ENCODE results near the gene CSRP2.

CSRP2 gene

DNA sequence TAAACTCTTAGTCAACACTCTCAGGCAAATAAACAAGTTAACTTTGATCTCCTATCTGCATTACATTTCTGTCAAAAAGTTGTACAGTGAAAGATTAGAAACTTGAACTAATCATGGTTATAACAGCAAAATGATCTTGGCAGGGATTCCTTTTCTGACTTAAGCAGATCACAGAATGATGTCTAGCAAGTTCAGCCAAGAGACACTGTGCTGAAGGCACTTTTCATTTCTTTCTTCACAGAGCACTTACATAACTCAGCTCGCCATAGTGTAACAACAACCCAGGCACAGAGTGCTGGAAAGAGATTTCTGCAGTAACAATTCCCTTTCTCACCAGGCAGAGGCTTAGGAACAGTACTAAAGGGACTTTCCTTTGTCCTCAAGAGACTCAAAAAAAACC lies 19.6 kb upstream of the CSRP2 start:
- no peaks in the 10 kb centered on the region for H4K20me1 ChIP-seq
- H3K4me1 ChIP-seq, result peaks cover 9 to 22% (median 18%) of the 10 kb centered on the region in 10 experiments
- peaks cover 11 to 26% (median 17%) of the 10 kb centered on the region in 11 experiments; a peak in 21 of 22 replicates for H3K9me3 ChIP-seq (replicated peaks in 1 of 11)
- H3K36me3 ChIP-seq, result no peaks in the 10 kb centered on the region
- H3K9ac ChIP-seq, result no peak overlapping the region
- no peaks in the 10 kb centered on the region for H3K27me3 ChIP-seq
- no peak overlapping the region for H3K4me2 ChIP-seq
- no peak for TF ChIP-seq Cebpa-rat (IDR thresholded peaks at IDR 0.05)
- H3K27ac ChIP-seq, result no peak overlapping the region
- no peak overlapping the region for H3K4me3 ChIP-seq

DNA sequence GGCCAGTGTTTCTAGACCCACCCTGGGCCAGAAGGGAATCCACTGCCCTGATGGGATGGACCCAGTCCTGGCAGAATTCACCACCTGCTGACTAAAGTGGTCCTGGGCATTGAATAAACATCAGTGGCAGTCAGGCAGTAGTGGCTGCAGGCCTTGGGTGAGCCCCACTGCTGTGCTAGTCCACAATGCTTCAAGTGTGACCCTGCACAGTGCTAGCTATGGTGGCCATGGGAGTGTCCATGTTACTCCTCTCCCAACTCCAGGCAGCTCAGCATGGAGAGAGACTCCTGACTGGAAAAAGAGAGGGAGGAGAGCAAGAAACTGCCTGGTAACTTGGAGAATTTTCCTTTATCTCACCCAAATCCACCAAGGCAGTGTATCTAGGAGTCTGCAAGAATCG lies 17.5 kb upstream of the CSRP2 start:
- Histone ChIP-seq H3K4me3 (no peak overlapping the region), H3K9ac (no peak overlapping the region)
- TF ChIP-seq Cebpa-rat (IDR thresholded peaks at IDR 0.05), result no peak

DNA sequence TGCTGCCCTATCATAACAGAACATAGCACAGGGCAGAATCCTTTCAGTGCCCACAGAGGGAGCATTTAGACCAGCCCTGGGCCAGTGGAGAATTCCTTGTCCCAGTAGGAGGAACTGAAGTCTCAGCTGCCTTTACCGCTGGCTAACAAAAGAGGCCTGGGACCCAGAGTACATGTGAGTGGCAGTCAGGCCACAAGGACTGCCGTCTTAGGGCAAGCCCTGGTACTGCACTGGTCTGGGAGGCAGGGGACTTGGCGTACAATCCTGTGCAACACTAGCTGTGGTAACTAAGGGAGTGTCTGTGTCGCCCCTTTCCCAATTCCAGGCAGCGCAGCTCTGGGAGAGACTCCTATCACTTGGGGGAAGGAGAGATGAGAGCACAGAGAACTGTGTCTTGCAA lies 17.0 kb upstream of the CSRP2 start:
- H3K4me1 ChIP-seq, result no peaks in the 10 kb centered on the region
- no peak overlapping the region for H3K9ac ChIP-seq
- no peaks in the 10 kb centered on the region for H4K20me1 ChIP-seq
- H3K4me3 ChIP-seq, result no peak overlapping the region
- H3K36me3 ChIP-seq, result no peaks in the 10 kb centered on the region
- no peak for TF ChIP-seq Cebpa-rat (IDR thresholded peaks at IDR 0.05)
- no peak overlapping the region for H3K4me2 ChIP-seq
- peaks cover 11 to 33% (median 17%) of the 10 kb centered on the region in 11 experiments; a peak in 21 of 22 replicates for H3K9me3 ChIP-seq (replicated peaks in 1 of 11)
- H3K27me3 ChIP-seq, result no peaks in the 10 kb centered on the region
- no peak overlapping the region for H3K27ac ChIP-seq

More for the DNA sequence above, 17.5 kb upstream of the CSRP2 start:
- Histone ChIP-seq H3K36me3 (no peaks in the 10 kb centered on the region), H3K9me3 (replicated peaks in 1 of 11) (peaks cover 11 to 33% (median 17%) of the 10 kb centered on the region in 11 experiments; a peak in 21 of 22 replicates), H3K4me1 (peaks cover under 1 to 3% (median 2%) of the 10 kb centered on the region in 10 experiments; a peak in 18 of 20 replicates), H4K20me1 (no peaks in the 10 kb centered on the region), H3K4me2 (no peak overlapping the region), H3K27ac (no peak overlapping the region), H3K27me3 (no peaks in the 10 kb centered on the region)

DNA sequence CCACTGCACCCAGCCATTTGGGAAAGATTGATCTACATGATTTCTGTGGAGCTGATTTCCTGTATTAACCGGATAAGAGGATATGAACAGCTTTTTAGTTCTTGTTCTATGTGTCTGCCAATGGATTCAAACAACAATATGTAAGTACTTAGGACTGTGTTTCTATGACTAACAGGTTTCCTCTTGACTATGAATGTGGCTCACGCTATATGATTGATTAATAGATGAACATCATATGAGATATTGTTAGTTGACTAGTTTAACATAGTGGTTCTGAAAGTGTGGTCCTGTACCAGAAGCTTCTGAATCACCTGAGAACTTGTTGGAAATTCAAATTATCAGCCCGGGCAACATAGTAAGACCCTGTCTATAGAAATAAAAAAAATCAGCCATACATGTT lies 12.8 kb upstream of the CSRP2 start:
- H3K27me3 ChIP-seq, result no peaks in the 10 kb centered on the region
- TF ChIP-seq Cebpa-rat (IDR thresholded peaks at IDR 0.05), result no peak

DNA sequence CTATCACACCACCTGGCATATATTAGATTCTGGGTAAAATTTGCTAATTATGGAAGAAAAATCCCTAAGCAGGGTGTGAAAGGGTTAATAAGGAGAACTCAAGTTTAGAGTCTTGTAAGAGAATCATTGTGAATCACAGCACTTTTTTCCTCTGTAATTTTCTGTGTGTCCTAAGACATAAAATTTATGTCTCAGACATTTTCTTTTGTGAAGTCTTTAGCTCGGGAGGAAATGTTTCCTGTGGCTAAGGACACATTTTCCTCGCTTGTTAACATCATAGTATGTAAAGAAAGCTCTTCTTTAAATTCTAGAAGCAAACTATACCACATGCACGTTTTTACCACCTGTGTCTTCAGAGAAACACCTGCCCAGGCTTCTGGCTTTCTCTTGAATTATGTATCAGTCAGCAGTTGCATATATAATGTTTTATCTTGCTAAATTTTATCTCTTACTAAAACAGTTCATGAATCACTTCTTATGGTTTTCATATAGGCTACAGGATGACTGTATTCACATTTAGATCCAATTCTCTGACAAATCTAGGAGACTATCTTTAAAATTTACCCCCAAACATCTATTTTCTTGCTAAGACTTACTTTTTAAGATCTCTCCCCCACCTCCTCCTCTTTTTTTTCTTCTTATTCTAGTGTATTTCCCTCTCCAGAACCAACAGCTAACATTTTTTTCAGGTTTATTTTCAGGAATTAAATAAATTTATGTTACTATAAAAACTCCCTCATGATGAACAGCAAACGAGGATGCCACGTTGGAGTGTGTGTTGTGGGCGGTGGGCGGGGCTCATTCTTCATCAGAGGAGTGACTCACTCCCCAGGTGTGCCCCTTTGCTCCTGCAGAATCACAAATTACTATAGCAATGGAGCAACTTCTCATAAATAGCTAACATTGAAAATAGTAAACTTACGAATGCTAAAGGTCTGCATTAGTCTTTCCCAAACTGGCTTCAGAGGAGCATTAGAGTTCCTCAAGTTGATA lies 11.6 kb upstream of the CSRP2 start:
- Histone ChIP-seq H3K27ac (no peak overlapping the region), H3K4me1 (no peaks in the 10 kb centered on the region), H4K20me1 (no peaks in the 10 kb centered on the region), H3K27me3 (no peaks in the 10 kb centered on the region), H3K36me3 (no peaks in the 10 kb centered on the region), H3K4me3 (no peak overlapping the region), H3K9ac (no peak overlapping the region), H3K4me2 (no peak overlapping the region), H3K9me3 (replicated peaks in 1 of 11) (peaks cover 11 to 28% (median 17%) of the 10 kb centered on the region in 11 experiments; a peak in 21 of 22 replicates)
- TF ChIP-seq Cebpa-rat (IDR thresholded peaks at IDR 0.05), result no peak

More for the DNA sequence above, 12.8 kb upstream of the CSRP2 start:
- H3K9ac ChIP-seq, result no peak overlapping the region
- peaks cover 11 to 33% (median 17%) of the 10 kb centered on the region in 11 experiments; a peak in 21 of 22 replicates for H3K9me3 ChIP-seq (replicated peaks in 1 of 11)
- H3K4me1 ChIP-seq, result no peaks in the 10 kb centered on the region
- H3K27ac ChIP-seq, result no peak overlapping the region
- no peaks in the 10 kb centered on the region for H3K36me3 ChIP-seq
- H4K20me1 ChIP-seq, result no peaks in the 10 kb centered on the region
- H3K4me3 ChIP-seq, result no peak overlapping the region
- no peak overlapping the region for H3K4me2 ChIP-seq

DNA sequence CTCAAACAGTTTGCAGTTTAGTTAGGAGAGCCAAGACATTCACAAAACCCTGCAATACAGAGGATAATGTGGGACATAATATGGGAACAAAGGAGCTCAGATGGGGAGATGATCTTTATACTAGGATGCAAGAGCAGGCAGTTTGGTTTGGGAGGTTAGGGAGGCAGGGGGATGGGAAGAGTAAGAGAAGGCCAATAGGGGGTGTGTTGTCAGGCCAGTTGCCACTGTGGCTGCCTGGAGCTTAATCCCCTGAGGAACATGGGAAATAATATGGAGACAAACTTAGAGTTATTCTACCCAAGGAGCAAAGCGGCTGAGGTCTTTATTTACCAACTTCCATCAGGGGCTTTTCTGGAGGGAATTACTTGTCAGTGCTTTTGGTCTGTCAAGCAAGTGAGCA lies 10.0 kb upstream of the CSRP2 start:
- TF ChIP-seq Cebpa-rat (IDR thresholded peaks at IDR 0.05), result no peak
- Histone ChIP-seq H3K9ac (no peak overlapping the region), H3K27me3 (no peaks in the 10 kb centered on the region), H3K4me2 (no peak overlapping the region), H4K20me1 (no peaks in the 10 kb centered on the region), H3K27ac (no peak overlapping the region), H3K4me3 (no peak overlapping the region), H3K9me3 (replicated peaks in 1 of 11) (peaks cover under 1 to 11% (median 6%) of the 10 kb centered on the region in 11 experiments; a peak in 14 of 22 replicates), H3K4me1 (0 out of 20 replicates have a peak, but pooled peaks cover 0 to 2% (median 0%) of the 10 kb centered on the region in 10 experiments), H3K36me3 (no peaks in the 10 kb centered on the region)

DNA sequence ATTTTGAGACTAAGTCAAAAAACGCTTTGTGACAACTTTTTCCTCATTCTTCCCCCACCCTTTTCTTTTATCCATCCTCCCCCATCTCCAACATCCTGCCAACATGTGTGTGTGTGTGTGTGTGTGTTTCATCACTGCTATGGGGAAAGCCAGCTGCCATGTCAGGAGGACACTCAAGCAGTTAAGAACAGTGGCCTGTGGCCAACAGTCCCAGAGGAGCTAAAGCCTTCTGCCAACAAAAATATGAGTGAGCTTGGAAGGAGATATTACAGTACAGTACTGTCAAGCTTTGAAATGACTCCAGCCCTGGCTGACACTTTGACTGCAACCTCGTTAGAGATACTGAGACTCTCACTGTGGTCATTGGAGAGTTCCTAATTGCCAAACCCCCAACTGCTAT lies 5.0 kb upstream of the CSRP2 start:
- no peak overlapping the region; a peak in 1 of 22 replicates for H3K4me2 ChIP-seq
- H3K27ac ChIP-seq, result no peak overlapping the region
- H3K9me3 ChIP-seq (replicated peaks in 1 of 11), result no peaks in the 10 kb centered on the region
- peaks cover 0 to 3% (median 0%) of the 10 kb centered on the region in 11 experiments; a peak in 2 of 22 replicates for H3K27me3 ChIP-seq
- H3K36me3 ChIP-seq, result no peaks in the 10 kb centered on the region
- H3K9ac ChIP-seq, result no peak overlapping the region
- no peak overlapping the region for H3K4me3 ChIP-seq
- no peaks in the 10 kb centered on the region for H4K20me1 ChIP-seq
- H3K4me1 ChIP-seq, result peaks cover 0 to 13% (median 0%) of the 10 kb centered on the region in 10 experiments; a peak in 2 of 20 replicates
- no peak for TF ChIP-seq Cebpa-rat (IDR thresholded peaks at IDR 0.05)

DNA sequence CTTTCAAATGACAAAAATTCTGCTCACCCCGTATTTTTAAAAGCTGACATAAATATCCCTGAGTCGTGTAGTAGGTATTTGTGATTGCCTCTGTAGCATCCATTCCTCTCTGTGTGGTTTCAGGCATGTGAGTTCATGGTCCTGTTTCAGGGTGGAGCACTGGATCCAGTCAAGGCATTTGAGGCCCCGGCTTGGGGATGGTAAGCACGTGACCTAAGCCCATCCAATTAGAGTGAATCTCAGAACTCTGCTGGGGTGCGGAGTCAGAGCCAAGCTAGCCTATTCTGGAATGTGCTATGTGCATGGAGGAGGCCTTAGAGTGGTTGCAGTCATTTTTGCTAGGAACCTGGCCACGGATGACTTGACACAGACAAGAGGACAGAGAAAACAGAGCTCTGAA lies 4.3 kb upstream of the CSRP2 start:
- Histone ChIP-seq H3K27me3 (peaks cover 0 to 9% (median 5%) of the 10 kb centered on the region in 11 experiments; a peak in 11 of 22 replicates), H3K9ac (no peak overlapping the region), H3K4me3 (no peak overlapping the region), H3K36me3 (no peaks in the 10 kb centered on the region), H3K4me1 (peaks cover 0 to 15% (median 3%) of the 10 kb centered on the region in 10 experiments; a peak in 8 of 20 replicates), H3K27ac (no peak overlapping the region), H4K20me1 (no peaks in the 10 kb centered on the region), H3K9me3 (replicated peaks in 1 of 11) (no peaks in the 10 kb centered on the region), H3K4me2 (no peak overlapping the region)
- no peak for TF ChIP-seq Cebpa-rat (IDR thresholded peaks at IDR 0.05)

DNA sequence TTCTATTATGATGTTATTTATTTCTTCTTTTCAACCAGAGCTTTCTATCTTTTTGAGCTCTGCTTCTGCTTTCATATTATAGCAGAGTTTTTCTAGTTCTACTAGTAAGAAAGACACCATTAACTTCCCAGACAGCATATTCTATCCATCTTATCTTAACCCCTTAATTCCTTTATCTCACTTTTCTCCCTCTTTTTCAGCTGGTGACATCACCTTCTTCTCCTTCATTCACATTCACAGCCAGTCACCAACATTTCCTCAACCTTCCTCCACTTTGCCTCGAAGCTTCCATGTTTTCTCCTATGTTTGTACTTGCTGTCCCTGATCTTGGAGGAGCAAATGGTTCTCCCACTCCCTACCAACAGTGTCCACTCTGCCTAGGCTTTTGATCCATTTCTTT lies 3.5 kb upstream of the CSRP2 start:
- Histone ChIP-seq H3K4me3 (no peak overlapping the region), H3K9ac (no peak overlapping the region), H3K4me1 (peaks cover 0 to 22% (median 7%) of the 10 kb centered on the region in 10 experiments; a peak in 15 of 20 replicates), H3K27ac (no peak overlapping the region), H3K9me3 (replicated peaks in 1 of 11) (no peaks in the 10 kb centered on the region), H3K36me3 (no peaks in the 10 kb centered on the region), H3K27me3 (peaks cover 0 to 16% (median 9%) of the 10 kb centered on the region in 11 experiments; a peak in 13 of 22 replicates), H3K4me2 (no peak overlapping the region), H4K20me1 (no peaks in the 10 kb centered on the region)
- no peak for TF ChIP-seq Cebpa-rat (IDR thresholded peaks at IDR 0.05)
